GM12878 (cell line): ENCODE data around the gene PTGES2.
"Not testable (repeated sequence)": the region's sequence is repeated elsewhere in the genome, so short reads cannot be mapped to it uniquely, and the experiment has no call there.

ENCODE experiments used
- CTCF ChIP-seq, 3 experiments: IDR thresholded peaks in 2 of 3; conservative IDR thresholded peaks in 1 of 3; 2 replicates each; pipeline ENCODE4 v1.5.1; 2011; ENCODE audit warnings: low read depth in 3 of 3, low read length in 3 of 3, mild to moderate bottlenecking in 3 of 3, control low read depth in 2 of 3, moderate library complexity in 2 of 3, inconsistent platforms in 1 of 3, mixed read lengths in 1 of 3; ENCODE audit not compliant: control insufficient read depth in 2 of 3, insufficient read depth in 1 of 3; ENCODE audit errors: extremely low read depth in 1 of 3
- DPF2 ChIP-seq: fragments of 450-650 bp; IDR thresholded peaks from 2 replicates; pipeline ENCODE4 v1.6.1; 2017; ENCODE audit warnings: mild to moderate bottlenecking
- FOXM1 ChIP-seq: IDR thresholded peaks from 2 replicates; pipeline ENCODE4 v1.6.1; 2012; ENCODE audit warnings: low read depth, mild to moderate bottlenecking, inconsistent platforms, low read length, moderate library complexity
- IKZF1 ChIP-seq: fragments of 450-650 bp; conservative IDR thresholded peaks from 2 replicates; pipeline ENCODE4 v1.6.1; 2017; ENCODE audit warnings: antibody characterized with exemption, mild to moderate bottlenecking
- NR2C2 ChIP-seq: IDR thresholded peaks from 2 replicates; pipeline ENCODE4 v1.6.1; 2011; ENCODE audit warnings: borderline replicate concordance, low read depth; ENCODE audit not compliant: control insufficient read depth, insufficient read length
- PAX8 ChIP-seq: fragments of 450-650 bp; IDR thresholded peaks from 2 replicates; pipeline ENCODE4 v1.6.1; 2017; ENCODE audit warnings: mild to moderate bottlenecking, moderate library complexity
- POLR2AphosphoS2 ChIP-seq: IDR thresholded peaks from 2 replicates; pipeline ENCODE4 v1.6.1; 2011; ENCODE audit warnings: low read depth, mild to moderate bottlenecking, low read length, improper control_type of control experiment, moderate library complexity
- SMC3 ChIP-seq: IDR thresholded peaks from 2 replicates; pipeline ENCODE4 v1.6.1; 2011; ENCODE audit warnings: low read length, improper control_type of control experiment, borderline replicate concordance
- USF2 ChIP-seq: IDR thresholded peaks from 2 replicates; pipeline ENCODE4 v1.6.1; 2011; ENCODE audit warnings: low read depth, low read length, improper control_type of control experiment, borderline replicate concordance
- YY1 ChIP-seq: IDR thresholded peaks from 2 replicates; pipeline ENCODE4 v1.6.1; 2011; ENCODE audit warnings: low read depth, mild to moderate bottlenecking, low read length

- TF ChIP-seq POLR2AphosphoS2; DPF2; CTCF (IDR thresholded peaks at IDR 0.05 in 2 of 3, conservative IDR thresholded peaks at IDR 0.05 in 1 of 3; ENCODE audit: control insufficient read depth in 2 of 3, extremely low read depth in 1 of 3, insufficient read depth in 1 of 3, low read depth in 3 of 3, low read length in 3 of 3); IKZF1; YY1; USF2; NR2C2; SMC3; FOXM1; PAX8: not testable (repeated sequence)
Measured at GRCh38 chr9:128131346-128131745, 3.8 kb upstream of the PTGES2 start.
